Esophagus muscularis mucosa (tissue), 4 donors: ENCODE data around the gene MYO9B. TPM values are rescaled to one million over a fixed set of nuclear protein-coding genes. Genes with fewer than 3 reads are reported as not detected.
A peak's percentile ranks its signal among the peaks of the same experiment; 100 is the strongest.

Experiments
- DNase-seq: peaks from one replicate; pipeline ENCODE4 v3.0.0-alpha.2; 2017; ENCODE audit errors: extremely low spot score
- H3K27ac ChIP-seq, 4 donors: fragments of 200-600 bp; sonication (generic); replicated peaks in 1 of 4; 1 replicate in 3 of 4; 2 replicates in 1 of 4; pipeline ENCODE4 v1.5.1; 2016 to 2019; ENCODE audit warnings: mild to moderate bottlenecking in 1 of 4
- H3K27me3 ChIP-seq, 4 donors: fragments of 200-600 bp; sonication (generic); one replicate each; pipeline versions ENCODE4 v1.5.1 to v1.6.0; 2016 to 2019
- H3K36me3 ChIP-seq, 4 donors: fragments of 200-600 bp; sonication (generic); one replicate each; pipeline ENCODE4 v1.5.1; 2016 to 2019
- H3K4me1 ChIP-seq, 4 donors: fragments of 200-600 bp; sonication (generic); one replicate each; pipeline ENCODE4 v1.5.1; 2016 to 2019
- H3K4me3 ChIP-seq, 4 donors: fragments of 200-600 bp; sonication (generic); 1 replicate in 2 of 4; 2 replicates in 2 of 4; pipeline ENCODE4 v1.5.1; 2016 to 2019; ENCODE audit warnings: mild to moderate bottlenecking in 4 of 4, moderate library complexity in 1 of 4
- H3K9me3 ChIP-seq, 4 donors: fragments of 200-600 bp; sonication (generic); 1 replicate in 3 of 4; 2 replicates in 1 of 4; pipeline ENCODE4 v1.5.1; 2016 to 2019
- CTCF ChIP-seq, 3 experiments: fragments of 200-600 bp in 2 of 3; fragments of 450-650 bp in 1 of 3; sonication (generic) in 2 of 3; IDR thresholded peaks; one replicate each; pipeline ENCODE4 v1.5.1; 2017 to 2019; ENCODE audit warnings: antibody characterized with exemption in 3 of 3, mild to moderate bottlenecking in 2 of 3, moderate library complexity in 1 of 3
- EP300 ChIP-seq: sonication (generic); formaldehyde crosslinking; IDR thresholded peaks from one replicate; pipeline ENCODE4 v1.6.1; 2017; ENCODE audit warnings: antibody characterized with exemption
- POLR2A ChIP-seq: fragments of 450-650 bp; IDR thresholded peaks from one replicate; pipeline ENCODE4 v1.6.1; 2017; ENCODE audit warnings: antibody characterized with exemption, moderate library complexity, mild to moderate bottlenecking, low read depth
- POLR2AphosphoS5 ChIP-seq, 2 donors: sonication (generic); formaldehyde crosslinking; IDR thresholded peaks; one replicate each; pipeline ENCODE4 v1.6.1; 2017; ENCODE audit warnings: antibody characterized with exemption in 2 of 2
- WGBS: methylation state at CpG from one replicate; pipeline ENCODE4 v1.1.5; 2018; 5-methylcytosine and 5-hydroxymethylcytosine counted together
- intact Hi-C: fragments of 100-400 bp; cut with DNase I; formaldehyde crosslinking; loops from one replicate; pipeline ENCODE4 v1.15.1; 2023
- total RNA-seq, 4 donors: library from RNA; depleted of rRNA; stranded (reverse); fragments of >200 nt; gene quantifications; one replicate each; pipeline versions ENCODE4 v1.1.0 to v1.2.1, GENCODE V29; 2016

Gene MYO9B
- total RNA-seq, 4 donors from 2014 or later, result 52.6 to 73.3 (median 57.7) TPM

GRCh38 chr19:17074634-17075034, 943 bp upstream of the MYO9B start:
- 11% methylated on average over 9 of the region's 11 CpGs for WGBS
- Histone ChIP-seq H3K4me1 (peaks cover 40 to 57% (median 50%) of the 10 kb centered on the region in 4 donors), H3K9me3 (no peaks in the 10 kb centered on the region), H3K27ac (peak overlapping the region; percentile 84 to 90 (median 90)), H3K4me3 (peak overlapping the region; percentile 59 to 82 (median 72)), H3K27me3 (no peaks in the 10 kb centered on the region), H3K36me3 (peaks cover 0 to 19% (median 8%) of the 10 kb centered on the region in 4 donors)
- intact Hi-C loops, result loop anchor here (5.0 to 10.0 kb wide), 2 partner anchors 63 to 140 kb away; partner anchors contain the start of gene USE1
- DNase-seq, result no peak
- TF ChIP-seq EP300 (no peak), CTCF (IDR thresholded peaks at IDR 0.05) (no peak), POLR2A (no peak), POLR2AphosphoS5 (IDR thresholded peaks at IDR 0.05) (no peak)

GRCh38 chr19:17075864-17076542, 426 bp downstream of the MYO9B start:
- TF ChIP-seq POLR2A, result no peak
- no peak for TF ChIP-seq POLR2AphosphoS5 (IDR thresholded peaks at IDR 0.05)
- no peak for TF ChIP-seq CTCF (IDR thresholded peaks at IDR 0.05)
- no peak for TF ChIP-seq EP300
- no peak for DNase-seq
- H3K9me3 ChIP-seq, result no peaks in the 10 kb centered on the region
- H3K27ac ChIP-seq, result peak overlapping the region; percentile 84 to 91 (median 90)
- H3K4me1 ChIP-seq, result peaks cover 44 to 70% (median 62%) of the 10 kb centered on the region in 4 donors
- peak overlapping the region; percentile 59 to 82 (median 72) for H3K4me3 ChIP-seq
- intact Hi-C loops, result loop anchor here (5.0 to 10.0 kb wide), 2 partner anchors 61 to 139 kb away; partner anchors contain the start of gene USE1
- no peaks in the 10 kb centered on the region for H3K27me3 ChIP-seq
- peaks cover 0 to 16% (median 6%) of the 10 kb centered on the region in 4 donors for H3K36me3 ChIP-seq
- 1% methylated on average over 43 of the region's 43 CpGs for WGBS

GRCh38 chr19:17076543-17076991, 990 bp downstream of the MYO9B start:
- TF ChIP-seq POLR2A (no peak), CTCF (IDR thresholded peaks at IDR 0.05) (no peak), EP300 (no peak), POLR2AphosphoS5 (IDR thresholded peaks at IDR 0.05) (no peak)
- 4% methylated on average over 10 of the region's 12 CpGs for WGBS
- Histone ChIP-seq H3K4me3 (peak overlapping the region; percentile 59 to 82 (median 72)), H3K4me1 (peaks cover 48 to 76% (median 68%) of the 10 kb centered on the region in 4 donors), H3K36me3 (peaks cover 0 to 13% (median 3%) of the 10 kb centered on the region in 4 donors), H3K27me3 (no peaks in the 10 kb centered on the region), H3K27ac (peak overlapping the region; percentile 84 to 91 (median 90)), H3K9me3 (no peaks in the 10 kb centered on the region)
- intact Hi-C loops, result loop anchor here (5.0 to 10.0 kb wide), 2 partner anchors 61 to 138 kb away; partner anchors contain the start of gene USE1
- no peak for DNase-seq

- peaks cover 0 to 10% (median 0%) of the 10 kb centered on the region in 4 donors for H3K36me3 ChIP-seq
- 88% methylated on average over 17 of the region's 17 CpGs for WGBS
- no peaks in the 10 kb centered on the region for H3K9me3 ChIP-seq
- intact Hi-C loops, result loop anchor here (5.0 to 10.0 kb wide), 2 partner anchors 60 to 137 kb away; partner anchors contain the start of gene USE1
- no peaks in the 10 kb centered on the region for H3K27me3 ChIP-seq
- peak overlapping the region in 2 of 4 donors; percentile 71 to 82 for H3K4me3 ChIP-seq
- H3K27ac ChIP-seq, result peak overlapping the region in 3 of 4 donors; percentile 90 to 91 (median 90)
- no peak for TF ChIP-seq POLR2A
- TF ChIP-seq POLR2AphosphoS5 (IDR thresholded peaks at IDR 0.05), result no peak
- TF ChIP-seq EP300, result no peak
- TF ChIP-seq CTCF (IDR thresholded peaks at IDR 0.05), result no peak
- H3K4me1 ChIP-seq, result peaks cover 58 to 86% (median 78%) of the 10 kb centered on the region in 4 donors
- DNase-seq, result no peak
Measured at GRCh38 chr19:17077447-17078028, 2.0 kb downstream of the MYO9B start.
